ENCODE results near the gene CDC42SE2.

Gene CDC42SE2

DNA sequence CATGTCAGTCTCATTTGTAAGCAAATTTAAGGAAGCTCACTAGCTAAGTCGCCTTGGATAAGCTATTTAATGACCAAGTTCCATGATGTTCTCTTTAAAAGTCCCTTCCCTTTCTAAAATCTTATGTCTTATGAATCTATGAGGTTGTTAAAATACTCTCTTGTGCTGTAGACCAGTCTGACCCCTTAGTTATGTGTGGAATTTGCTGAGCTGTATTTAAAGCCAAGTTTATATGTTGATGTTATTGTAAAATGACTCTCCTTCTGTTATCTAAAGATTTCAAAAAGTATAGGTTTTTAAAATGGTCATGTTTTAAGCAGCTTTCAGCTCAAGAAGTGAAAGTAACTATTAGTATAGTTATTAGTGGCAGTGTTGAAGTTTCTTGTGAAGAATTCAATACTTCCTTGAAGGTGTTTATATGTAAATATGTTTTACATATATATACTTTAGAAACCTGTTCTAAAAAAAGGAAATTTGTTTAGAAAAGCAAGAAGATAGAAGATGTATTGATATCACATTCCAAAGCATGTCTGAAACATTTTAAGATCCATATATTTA, 92.2 kb downstream of the CDC42SE2 start:
- H2AFZ ChIP-seq (ENCODE audit: low read depth, low read length, severe bottlenecking), result no peak overlapping the region
- H3K36me3 ChIP-seq (ENCODE audit: low read length), result peaks cover 17% of the 10 kb centered on the region; the same call in 1 of the 2 replicates
- peaks cover 80% of the 10 kb centered on the region for H3K79me2 ChIP-seq (ENCODE audit: insufficient read depth, low read length)
- no peak overlapping the region for H3K4me3 ChIP-seq (ENCODE audit: insufficient read depth, low read length, poor library complexity, severe bottlenecking)
- TF ChIP-seq, protein P1, sequence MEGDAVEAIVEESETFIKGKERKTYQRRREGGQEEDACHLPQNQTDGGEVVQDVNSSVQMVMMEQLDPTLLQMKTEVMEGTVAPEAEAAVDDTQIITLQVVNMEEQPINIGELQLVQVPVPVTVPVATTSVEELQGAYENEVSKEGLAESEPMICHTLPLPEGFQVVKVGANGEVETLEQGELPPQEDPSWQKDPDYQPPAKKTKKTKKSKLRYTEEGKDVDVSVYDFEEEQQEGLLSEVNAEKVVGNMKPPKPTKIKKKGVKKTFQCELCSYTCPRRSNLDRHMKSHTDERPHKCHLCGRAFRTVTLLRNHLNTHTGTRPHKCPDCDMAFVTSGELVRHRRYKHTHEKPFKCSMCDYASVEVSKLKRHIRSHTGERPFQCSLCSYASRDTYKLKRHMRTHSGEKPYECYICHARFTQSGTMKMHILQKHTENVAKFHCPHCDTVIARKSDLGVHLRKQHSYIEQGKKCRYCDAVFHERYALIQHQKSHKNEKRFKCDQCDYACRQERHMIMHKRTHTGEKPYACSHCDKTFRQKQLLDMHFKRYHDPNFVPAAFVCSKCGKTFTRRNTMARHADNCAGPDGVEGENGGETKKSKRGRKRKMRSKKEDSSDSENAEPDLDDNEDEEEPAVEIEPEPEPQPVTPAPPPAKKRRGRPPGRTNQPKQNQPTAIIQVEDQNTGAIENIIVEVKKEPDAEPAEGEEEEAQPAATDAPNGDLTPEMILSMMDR (IDR thresholded peaks at IDR 0.05; ENCODE audit: insufficient read depth, low read length, poor library complexity, severe bottlenecking), result no peak
- no peak for TF ChIP-seq EZH2phosphoT487 (conservative IDR thresholded peaks at IDR 0.05; ENCODE audit: low read length)
- H3K9me2 ChIP-seq (replicated peaks; ENCODE audit: insufficient read depth, low read length), result no peaks in the 10 kb centered on the region
- no peak overlapping the region for H3K9ac ChIP-seq (ENCODE audit: low read length)
- no peaks in the 10 kb centered on the region for H3K9me3 ChIP-seq (ENCODE audit: insufficient read depth, low read length)
- H3K27ac ChIP-seq (ENCODE audit: low read depth, low read length), result no peak overlapping the region
- H3K27me3 ChIP-seq (ENCODE audit: low read length), result no peaks in the 10 kb centered on the region
- no peak overlapping the region for H3K4me2 ChIP-seq (ENCODE audit: low read depth, low read length, poor library complexity, severe bottlenecking)
- no peaks in the 10 kb centered on the region for H4K20me1 ChIP-seq (ENCODE audit: low read depth, low read length)
- H3F3A ChIP-seq (ENCODE audit: insufficient read depth), result 0 out of 2 replicates have a peak, but pooled peaks cover 2% of the 10 kb centered on the region

DNA sequence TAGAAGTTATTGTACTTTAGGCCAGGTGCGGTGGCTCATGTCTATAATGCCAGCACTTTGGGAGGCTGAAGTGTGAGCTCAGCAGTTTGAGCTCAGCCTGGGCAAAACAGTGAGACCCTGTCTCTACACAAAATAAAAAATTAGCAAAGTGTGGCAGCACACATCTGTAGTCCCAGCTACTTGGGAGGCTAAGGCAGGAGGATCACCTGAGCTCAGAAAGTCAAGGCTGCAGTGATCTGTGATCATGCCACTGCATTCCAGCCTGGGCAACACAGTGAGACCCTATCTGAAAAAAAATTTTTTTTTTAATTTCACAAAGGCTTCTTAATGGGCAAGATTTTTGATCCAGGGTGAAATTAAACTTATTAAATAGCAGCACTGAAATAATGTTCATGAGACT, 92.8 kb downstream of the CDC42SE2 start:
- Histone ChIP-seq H3K27me3 (ENCODE audit: low read length) (no peaks in the 10 kb centered on the region), H4K20me1 (ENCODE audit: low read depth, low read length) (no peaks in the 10 kb centered on the region), H3K36me3 (ENCODE audit: low read length) (peaks cover 17% of the 10 kb centered on the region; the same call in 1 of the 2 replicates), H3K9me3 (ENCODE audit: insufficient read depth, low read length) (no peaks in the 10 kb centered on the region), H3K79me2 (ENCODE audit: insufficient read depth, low read length) (peaks cover 84% of the 10 kb centered on the region), H3K4me2 (ENCODE audit: low read depth, low read length, poor library complexity, severe bottlenecking) (no peak overlapping the region), H2AFZ (ENCODE audit: low read depth, low read length, severe bottlenecking) (no peak overlapping the region), H3K9me2 (replicated peaks; ENCODE audit: insufficient read depth, low read length) (no peaks in the 10 kb centered on the region), H3F3A (ENCODE audit: insufficient read depth) (0 out of 2 replicates have a peak, but pooled peaks cover under 1% of the 10 kb centered on the region), H3K27ac (ENCODE audit: low read depth, low read length) (no peak overlapping the region), H3K9ac (ENCODE audit: low read length) (no peak overlapping the region), H3K4me3 (ENCODE audit: insufficient read depth, low read length, poor library complexity, severe bottlenecking) (no peak overlapping the region)
- no peak for TF ChIP-seq EZH2phosphoT487 (conservative IDR thresholded peaks at IDR 0.05; ENCODE audit: low read length)
- TF ChIP-seq, protein P1 (IDR thresholded peaks at IDR 0.05; ENCODE audit: insufficient read depth, low read length, poor library complexity, severe bottlenecking), result no peak

DNA sequence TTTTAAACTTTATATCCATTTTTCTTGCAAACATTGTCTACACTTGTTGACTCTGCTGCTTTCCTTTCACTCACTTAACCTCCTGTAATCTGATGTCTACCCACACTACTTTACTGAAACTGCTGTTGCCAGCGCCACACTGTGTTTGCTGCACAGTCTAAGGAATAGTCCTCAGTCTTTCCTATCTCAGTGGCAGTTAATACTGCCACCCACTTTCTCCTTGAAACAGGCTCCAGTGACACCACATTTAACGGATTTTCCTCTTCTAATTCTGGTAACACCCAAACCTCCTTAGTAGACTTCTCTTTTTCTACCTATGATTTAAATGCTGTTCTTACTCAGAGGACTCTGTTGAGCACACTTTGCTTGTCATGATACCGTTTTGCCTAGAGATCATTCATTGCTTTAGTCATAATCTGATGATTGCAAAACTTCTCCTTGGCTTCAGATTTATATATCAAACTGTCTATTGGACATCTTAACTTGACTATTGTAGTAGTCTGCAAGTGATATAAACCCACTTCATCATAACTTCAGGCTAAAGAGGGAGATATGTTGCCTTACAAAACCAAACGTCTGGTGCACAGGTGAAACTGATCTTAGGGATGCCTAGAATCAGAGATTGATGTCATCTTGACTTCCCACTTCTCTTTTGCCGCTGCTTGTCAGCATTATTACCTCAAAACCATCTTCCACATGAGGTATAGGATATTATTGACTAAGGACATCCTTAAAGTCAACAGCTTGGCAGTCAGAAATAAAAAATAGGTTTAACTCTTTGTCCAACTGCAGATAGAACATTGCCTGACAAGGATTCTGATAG, 94.1 kb downstream of the CDC42SE2 start:
- H3K27ac ChIP-seq (ENCODE audit: low read depth, low read length), result no peak overlapping the region

More for the DNA sequence above, 94.1 kb downstream of the CDC42SE2 start:
- Histone ChIP-seq H3K4me3 (ENCODE audit: insufficient read depth, low read length, poor library complexity, severe bottlenecking) (no peak overlapping the region), H3K27me3 (ENCODE audit: low read length) (no peaks in the 10 kb centered on the region), H3K9me3 (ENCODE audit: insufficient read depth, low read length) (no peaks in the 10 kb centered on the region), H3K4me2 (ENCODE audit: low read depth, low read length, poor library complexity, severe bottlenecking) (no peak overlapping the region), H3K9me2 (replicated peaks; ENCODE audit: insufficient read depth, low read length) (no peaks in the 10 kb centered on the region), H4K20me1 (ENCODE audit: low read depth, low read length) (no peaks in the 10 kb centered on the region), H3F3A (ENCODE audit: insufficient read depth) (no peaks in the 10 kb centered on the region), H3K36me3 (ENCODE audit: low read length) (peaks cover 17% of the 10 kb centered on the region; the same call in 1 of the 2 replicates), H2AFZ (ENCODE audit: low read depth, low read length, severe bottlenecking) (no peak overlapping the region), H3K9ac (ENCODE audit: low read length) (no peak overlapping the region), H3K79me2 (ENCODE audit: insufficient read depth, low read length) (peaks cover 84% of the 10 kb centered on the region)
- TF ChIP-seq EZH2phosphoT487 (conservative IDR thresholded peaks at IDR 0.05; ENCODE audit: low read length), result no peak
- TF ChIP-seq, protein P1 (IDR thresholded peaks at IDR 0.05; ENCODE audit: insufficient read depth, low read length, poor library complexity, severe bottlenecking), result no peak
